K562 (cell line): Measurements from ENCODE around the gene MN1. TPM values are rescaled to one million over a fixed set of nuclear protein-coding genes. Genes with fewer than 3 reads are reported as not detected.

ENCODE experiments used
- ATAC-seq: fragments of 200-7000 bp; cut with Tn5 transposase; 3 replicates; pipeline ENCODE4 v1.9.1; 2020; ENCODE audit warnings: moderate library complexity
- BruUV-seq: library from RNA; stranded (reverse); fragments of 400-500 nt; replicated peaks from 2 replicates; lab custom pipeline; 2021; lab: Mats Ljungman, UMichigan
- CTCF ChIA-PET: fragments of 300-600 bp; formaldehyde crosslinking; extraction: SDS; loops from one replicate; lab custom pipeline; 2021; ENCODE audit warnings: low intra/inter-chr PET ratio; lab: Yijun Ruan, JAX
- POLR2A ChIA-PET: fragments of 300-600, 350-650 bp; sonication (Branson Sonifier 250); formaldehyde crosslinking; extraction: SDS; loops from one replicate; lab custom pipeline; 2021; ENCODE audit warnings: antibody characterized with exemption, inconsistent platforms; lab: Yijun Ruan, JAX
- DNase-seq, 4 experiments: peaks; one replicate each; pipeline versions ENCODE4 v3.0.0 to v3.0.0-alpha.2; 2011 to 2018; ENCODE audit warnings: low spot score in 3 of 4, mixed read lengths in 3 of 4; ENCODE audit errors: extremely low read depth in 1 of 4
- FAIRE-seq: peaks from 2 replicates; lab custom pipeline; 2011; peaks lifted over from hg19 to GRCh38; lab: Jason Lieb, UNC
- H2AFZ ChIP-seq: 2 replicates; pipeline ENCODE4 v1.6.0; 2011; ENCODE audit warnings: low read depth, low read length, control low read depth, inconsistent platforms
- H3K27ac ChIP-seq: fragments of 200-600 bp; 3 replicates; pipeline ENCODE4 v1.8.0; 2011; ENCODE audit warnings: low read depth, mild to moderate bottlenecking, control low read depth, inconsistent platforms, low read length, moderate library complexity, mixed read lengths; ENCODE audit errors: extremely low read depth
- H3K27me3 ChIP-seq, 2 experiments: fragments of 300-600 bp in 1 of 2; 2 replicates in 1 of 2; 3 replicates in 1 of 2; pipeline versions ENCODE4 v1.6.0 to v1.8.0; 2011; ENCODE audit warnings: inconsistent platforms in 2 of 2, low read length in 2 of 2, mild to moderate bottlenecking in 1 of 2, mixed read lengths in 1 of 2, moderate library complexity in 1 of 2; ENCODE audit not compliant: control insufficient read depth in 2 of 2, insufficient read depth in 2 of 2
- H3K36me3 ChIP-seq: fragments of 300-600 bp; 3 replicates; pipeline ENCODE4 v1.8.0; 2011; ENCODE audit warnings: mild to moderate bottlenecking, low read length, inconsistent platforms; ENCODE audit not compliant: control insufficient read depth, insufficient read depth
- H3K4me1 ChIP-seq, 2 experiments: fragments of 200-600 bp in 1 of 2; replicated peaks in 1 of 2; 2 replicates in 1 of 2; 3 replicates in 1 of 2; pipeline versions ENCODE4 v1.5.1 to v1.8.0; 2011; ENCODE audit warnings: inconsistent platforms in 2 of 2, low read length in 2 of 2, mild to moderate bottlenecking in 1 of 2, mixed read lengths in 1 of 2, moderate library complexity in 1 of 2; ENCODE audit not compliant: control insufficient read depth in 2 of 2, insufficient read depth in 2 of 2
- H3K4me2 ChIP-seq: 2 replicates; pipeline ENCODE4 v1.6.1; 2011; ENCODE audit warnings: low read length, control low read depth, inconsistent platforms, mixed read lengths; ENCODE audit not compliant: insufficient read depth
- H3K4me3 ChIP-seq: fragments of 200-600 bp; sonication (generic), shearing (Covaris generic); 2 replicates; pipeline ENCODE4 v1.5.1; 2016; ENCODE audit warnings: control low read depth, inconsistent platforms
- H3K79me2 ChIP-seq: fragments of 200-600 bp; 3 replicates; pipeline ENCODE4 v1.8.0; 2011; ENCODE audit warnings: low read length, inconsistent platforms; ENCODE audit not compliant: control insufficient read depth, insufficient read depth
- H3K9ac ChIP-seq, 2 experiments: 2 replicates each; pipeline versions ENCODE4 v1.6.0 to v1.6.1; 2011; ENCODE audit warnings: low read depth in 2 of 2, low read length in 2 of 2, control low read depth in 1 of 2, inconsistent platforms in 1 of 2, mild to moderate bottlenecking in 1 of 2, mixed read lengths in 1 of 2; ENCODE audit not compliant: insufficient read depth in 1 of 2
- H3K9me1 ChIP-seq: one replicate; pipeline ENCODE4 v1.6.0; 2011; ENCODE audit warnings: inconsistent platforms, mild to moderate bottlenecking, low read length, moderate library complexity; ENCODE audit not compliant: control insufficient read depth, insufficient read depth
- H3K9me3 ChIP-seq: replicated peaks from 2 replicates; pipeline ENCODE4 v1.5.1; 2011; ENCODE audit warnings: low read depth, low read length, inconsistent platforms; ENCODE audit not compliant: control insufficient read depth, insufficient read depth
- H4K20me1 ChIP-seq: replicated peaks from 2 replicates; pipeline ENCODE4 v1.6.1; 2011; ENCODE audit warnings: low read length, inconsistent platforms, mixed read lengths; ENCODE audit not compliant: control insufficient read depth, insufficient read depth
- BRD4 ChIP-seq: fragments of 200-600 bp; sonication (generic); IDR thresholded peaks from 2 replicates; pipeline ENCODE4 v1.6.1; 2017; ENCODE audit warnings: inconsistent platforms
- CBFA2T2 ChIP-seq: fragments of 450-650 bp; conservative IDR thresholded peaks from 2 replicates; pipeline ENCODE4 v1.6.1; 2017; ENCODE audit warnings: mild to moderate bottlenecking
- CREBBP ChIP-seq: IDR thresholded peaks from one replicate; pipeline ENCODE4 v1.6.1; 2012; ENCODE audit warnings: low read depth, mild to moderate bottlenecking, control low read depth, inconsistent platforms, low read length
- CREM ChIP-seq: IDR thresholded peaks from 2 replicates; pipeline ENCODE4 v1.6.1; 2014; ENCODE audit warnings: antibody characterized with exemption, low read depth
- DPF2 ChIP-seq: fragments of 450-650 bp; IDR thresholded peaks from 2 replicates; pipeline ENCODE4 v1.6.1; 2016
- E4F1 ChIP-seq: fragments of 250-450 bp; sonication (Bioruptor Pico); IDR thresholded peaks from 2 replicates; pipeline ENCODE4 v1.5.0; 2021; ENCODE audit warnings: mild to moderate bottlenecking, borderline replicate concordance
- ETV1 ChIP-seq: fragments of 450-650 bp; conservative IDR thresholded peaks from 2 replicates; pipeline ENCODE4 v1.6.1; 2016; ENCODE audit warnings: missing genetic modification characterization, control low read depth, low read depth, missing compliant biosample characterization
- GABPA ChIP-seq: fragments of 200-800 bp; sonication (Bioruptor generic); conservative IDR thresholded peaks from 2 replicates; pipeline ENCODE4 v1.6.1; 2016; ENCODE audit warnings: low read depth, missing genetic modification characterization, missing compliant biosample characterization
- HDAC3 ChIP-seq: fragments of 450-650 bp; IDR thresholded peaks from 2 replicates; pipeline ENCODE4 v1.6.1; 2018; ENCODE audit warnings: borderline replicate concordance, mild to moderate bottlenecking, moderate library complexity; ENCODE audit not compliant: partially characterized antibody
- MIER1 ChIP-seq: fragments of 450-650 bp; IDR thresholded peaks from 2 replicates; pipeline ENCODE4 v1.6.1; 2016; ENCODE audit warnings: antibody characterized with exemption, mild to moderate bottlenecking, low read depth
- NFRKB ChIP-seq: fragments of 450-650 bp; IDR thresholded peaks from 2 replicates; pipeline ENCODE4 v1.6.1; 2016; ENCODE audit warnings: low read depth
- POLR2G ChIP-seq: fragments of 200-400 bp; formaldehyde crosslinking; IDR thresholded peaks from 2 replicates; pipeline ENCODE4 v1.6.1; 2017; ENCODE audit warnings: low read depth, mild to moderate bottlenecking, antibody characterized with exemption, low read length, moderate library complexity
- SAFB2 ChIP-seq: fragments of 200-400 bp; formaldehyde crosslinking; IDR thresholded peaks from 2 replicates; pipeline ENCODE4 v1.6.1; 2018; ENCODE audit warnings: borderline replicate concordance, low read length, low read depth, moderate library complexity; ENCODE audit not compliant: severe bottlenecking
- SMARCC2 ChIP-seq: fragments of 450-650 bp; IDR thresholded peaks from 2 replicates; pipeline ENCODE4 v1.6.1; 2017; ENCODE audit warnings: antibody characterized with exemption, moderate library complexity, mild to moderate bottlenecking, low read depth
- SP1 ChIP-seq: sonication (generic); formaldehyde crosslinking; IDR thresholded peaks from 2 replicates; pipeline ENCODE4 v1.8.1; 2022; ENCODE audit warnings: mild to moderate bottlenecking, missing genetic modification reagents
- SRSF7 ChIP-seq: fragments of 200-400 bp; formaldehyde crosslinking; optimal IDR thresholded peaks from 2 replicates; pipeline ENCODE3; 2017; ENCODE audit warnings: mild to moderate bottlenecking, low read depth, low read length
- TAF9B ChIP-seq: fragments of 450-650 bp; IDR thresholded peaks from 2 replicates; pipeline ENCODE4 v1.6.1; 2018; ENCODE audit warnings: mild to moderate bottlenecking; ENCODE audit not compliant: partially characterized antibody
- TFE3 ChIP-seq: fragments of 450-650 bp; formaldehyde crosslinking; IDR thresholded peaks from 2 replicates; pipeline ENCODE4 v1.4.0; 2020; ENCODE audit warnings: mild to moderate bottlenecking, mixed read lengths
- U2AF1 ChIP-seq: fragments of 200-400 bp; formaldehyde crosslinking; optimal IDR thresholded peaks from 2 replicates; pipeline ENCODE3; 2017; ENCODE audit warnings: mild to moderate bottlenecking, low read depth, low read length, moderate library complexity
- ZKSCAN3 ChIP-seq: fragments of 250-450 bp; sonication (Bioruptor Pico); IDR thresholded peaks from 2 replicates; pipeline ENCODE4 v1.4.0; 2020
- ZNF224 ChIP-seq: sonication (generic); formaldehyde crosslinking; IDR thresholded peaks from 2 replicates; pipeline ENCODE4 v1.8.0; 2022; ENCODE audit warnings: mild to moderate bottlenecking, missing genetic modification reagents
- ZNF347 ChIP-seq: fragments of 450-650 bp; formaldehyde crosslinking; IDR thresholded peaks from 2 replicates; pipeline ENCODE4 v1.4.0; 2020; ENCODE audit warnings: low read depth, mild to moderate bottlenecking, moderate library complexity
- WGBS: fragments of 100-300 bp; shearing (Covaris generic); methylation state at CpG from one replicate; pipeline ENCODE4 v1.1.6; 2016; ENCODE audit warnings: low coverage, mixed read lengths; ENCODE audit not compliant: insufficient coverage; ENCODE audit errors: missing lambda C conversion rate; 5-methylcytosine and 5-hydroxymethylcytosine counted together
- in situ Hi-C: fragments of 300-500 bp; cut with MboI; formaldehyde crosslinking; loops from 4 replicates; pipeline ENCODE4 v1.15.0; 2018; ENCODE audit warnings: inconsistent platforms, mixed read lengths
- intact Hi-C: fragments of 100-400 bp; cut with micrococcal nuclease; formaldehyde crosslinking; loops from 2 replicates; pipeline ENCODE4 v1.14.2; 2022
- polyA plus RNA-seq, 8 experiments: library from polyadenylated mRNA; depleted of rRNA in 4 of 8; stranded (reverse) in 5 of 8; unstranded in 3 of 8; fragments of >200 nt; fragmentation: Nextera tagmentation in 2 of 8; fragmentation: Illumina TruSeq in 1 of 8; extraction: Ambion mirVana in 2 of 8; extraction: Trizol in 1 of 8; gene quantifications; 2 replicates each; pipeline versions ENCODE4 v1.2.1 to v1.2.3, GENCODE V29; 2011 to 2014; ENCODE audit warnings: inconsistent platforms in 1 of 8, missing spikeins in 1 of 8
- total RNA-seq, 7 experiments: library from RNA; depleted of rRNA in 6 of 7; stranded (reverse); fragments of >200 nt in 6 of 7; fragmentation: Illumina TruSeq in 2 of 7; extraction: Trizol in 2 of 7; gene quantifications; 2 replicates each; pipeline versions ENCODE4 v1.2.1 to v1.2.3, GENCODE V29; 2011 to 2021; ENCODE audit warnings: low replicate concordance in 1 of 7

Gene MN1
- total and polyA plus RNA-seq, 9 of the 15 experiments (the other 6 are each of a cell fraction or from before 2014, with no cell fraction given) = under 0.01 to 0.05 (median 0.03) TPM; not detected in 5

GRCh38 chr22:27846910-27847309 lies 45.4 kb upstream of the MN1 start:
- Histone ChIP-seq H3K9ac (no peak overlapping the region), H3K4me2 (peak overlapping the region; percentile 27; the same call in 1 of the 2 replicates), H4K20me1 (peaks cover 4% of the 10 kb centered on the region), H3K36me3 (peaks cover 34% of the 10 kb centered on the region; the same call in 2 of the 3 replicates), H3K4me3 (no peak overlapping the region), H3K27me3 (no peaks in the 10 kb centered on the region), H2AFZ (no peak overlapping the region), H3K4me1 (peaks cover 7 to 20% of the 10 kb centered on the region in 2 experiments), H3K9me3 (no peaks in the 10 kb centered on the region), H3K9me1 (peaks cover 2% of the 10 kb centered on the region), H3K79me2 (no peaks in the 10 kb centered on the region), H3K27ac (peak overlapping the region; percentile 40; the same call in 2 of the 3 replicates)
- POLR2A ChIA-PET = no interaction called here
- peak in 3 of 4 experiments; percentile 18 to 77 (median 72) for DNase-seq
- peak; percentile 88 for ATAC-seq
- in situ Hi-C loops (no loop called here), intact Hi-C loops (no loop called here)
- FAIRE-seq = peak; percentile 88
- CTCF ChIA-PET = no interaction called here
- no TSS peak for BruUV-seq
- WGBS = 16% methylated on average over 7 of the region's 9 CpGs
- TF ChIP-seq BRD4 = no peak
- TF ChIP-seq TFE3 (CRISPR knock-in tag) = no peak
- no peak for TF ChIP-seq CREBBP
- peak; percentile 94 for TF ChIP-seq ETV1 (tag)
- 0 out of 2 replicates have a peak, but pooled peaks have one; percentile 59 for TF ChIP-seq SMARCC2
- TF ChIP-seq NFRKB = no peak
- TF ChIP-seq ZNF347 = no peak
- TF ChIP-seq U2AF1 = no peak
- TF ChIP-seq MIER1 = no peak
- no peak for TF ChIP-seq ZNF224 (CRISPR knock-in tag)
- TF ChIP-seq SRSF7 = no peak
- TF ChIP-seq CREM = no peak
- no peak for TF ChIP-seq E4F1 (CRISPR knock-in tag)
- no peak for TF ChIP-seq GABPA (tag)
- peak; percentile 79 for TF ChIP-seq DPF2
- TF ChIP-seq SAFB2 = no peak
- TF ChIP-seq HDAC3 = peak; percentile 31
- TF ChIP-seq TAF9B = no peak
- TF ChIP-seq POLR2G = no peak
- no peak for TF ChIP-seq ZKSCAN3 (CRISPR knock-in tag)
- TF ChIP-seq SP1 (CRISPR knock-in tag) = no peak
- TF ChIP-seq CBFA2T2 = peak; percentile 74
